Measurements from ENCODE around the gene SLIT3.
A peak's percentile ranks its signal among the peaks of the same experiment; 100 is the strongest.

- no peak for TF ChIP-seq ZNF70 (CRISPR knock-in tag; IDR thresholded peaks at IDR 0.05)
- TF ChIP-seq, protein P1, sequence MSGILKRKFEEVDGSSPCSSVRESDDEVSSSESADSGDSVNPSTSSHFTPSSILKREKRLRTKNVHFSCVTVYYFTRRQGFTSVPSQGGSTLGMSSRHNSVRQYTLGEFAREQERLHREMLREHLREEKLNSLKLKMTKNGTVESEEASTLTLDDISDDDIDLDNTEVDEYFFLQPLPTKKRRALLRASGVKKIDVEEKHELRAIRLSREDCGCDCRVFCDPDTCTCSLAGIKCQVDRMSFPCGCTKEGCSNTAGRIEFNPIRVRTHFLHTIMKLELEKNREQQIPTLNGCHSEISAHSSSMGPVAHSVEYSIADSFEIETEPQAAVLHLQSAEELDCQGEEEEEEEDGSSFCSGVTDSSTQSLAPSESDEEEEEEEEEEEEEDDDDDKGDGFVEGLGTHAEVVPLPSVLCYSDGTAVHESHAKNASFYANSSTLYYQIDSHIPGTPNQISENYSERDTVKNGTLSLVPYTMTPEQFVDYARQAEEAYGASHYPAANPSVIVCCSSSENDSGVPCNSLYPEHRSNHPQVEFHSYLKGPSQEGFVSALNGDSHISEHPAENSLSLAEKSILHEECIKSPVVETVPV (CRISPR knock-in tag; IDR thresholded peaks at IDR 0.05): no peak
- TF ChIP-seq TCF4 (CRISPR knock-in tag; IDR thresholded peaks at IDR 0.05; ENCODE audit: borderline replicate concordance): no peak; the same call in 1 of the 2 replicates
- TF ChIP-seq, protein P2, sequence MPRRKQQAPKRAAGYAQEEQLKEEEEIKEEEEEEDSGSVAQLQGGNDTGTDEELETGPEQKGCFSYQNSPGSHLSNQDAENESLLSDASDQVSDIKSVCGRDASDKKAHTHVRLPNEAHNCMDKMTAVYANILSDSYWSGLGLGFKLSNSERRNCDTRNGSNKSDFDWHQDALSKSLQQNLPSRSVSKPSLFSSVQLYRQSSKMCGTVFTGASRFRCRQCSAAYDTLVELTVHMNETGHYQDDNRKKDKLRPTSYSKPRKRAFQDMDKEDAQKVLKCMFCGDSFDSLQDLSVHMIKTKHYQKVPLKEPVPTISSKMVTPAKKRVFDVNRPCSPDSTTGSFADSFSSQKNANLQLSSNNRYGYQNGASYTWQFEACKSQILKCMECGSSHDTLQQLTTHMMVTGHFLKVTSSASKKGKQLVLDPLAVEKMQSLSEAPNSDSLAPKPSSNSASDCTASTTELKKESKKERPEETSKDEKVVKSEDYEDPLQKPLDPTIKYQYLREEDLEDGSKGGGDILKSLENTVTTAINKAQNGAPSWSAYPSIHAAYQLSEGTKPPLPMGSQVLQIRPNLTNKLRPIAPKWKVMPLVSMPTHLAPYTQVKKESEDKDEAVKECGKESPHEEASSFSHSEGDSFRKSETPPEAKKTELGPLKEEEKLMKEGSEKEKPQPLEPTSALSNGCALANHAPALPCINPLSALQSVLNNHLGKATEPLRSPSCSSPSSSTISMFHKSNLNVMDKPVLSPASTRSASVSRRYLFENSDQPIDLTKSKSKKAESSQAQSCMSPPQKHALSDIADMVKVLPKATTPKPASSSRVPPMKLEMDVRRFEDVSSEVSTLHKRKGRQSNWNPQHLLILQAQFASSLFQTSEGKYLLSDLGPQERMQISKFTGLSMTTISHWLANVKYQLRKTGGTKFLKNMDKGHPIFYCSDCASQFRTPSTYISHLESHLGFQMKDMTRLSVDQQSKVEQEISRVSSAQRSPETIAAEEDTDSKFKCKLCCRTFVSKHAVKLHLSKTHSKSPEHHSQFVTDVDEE (CRISPR knock-in tag; IDR thresholded peaks at IDR 0.05): peak; percentile 20; the same call in 1 of the 2 replicates
- no peak for TF ChIP-seq ZFP30 (CRISPR knock-in tag; IDR thresholded peaks at IDR 0.05)
- TF ChIP-seq RARB (CRISPR knock-in tag; IDR thresholded peaks at IDR 0.05): no peak
- TF ChIP-seq PPARA (CRISPR knock-in tag; IDR thresholded peaks at IDR 0.05; ENCODE audit: borderline replicate concordance): no peak
- TF ChIP-seq, protein P3, sequence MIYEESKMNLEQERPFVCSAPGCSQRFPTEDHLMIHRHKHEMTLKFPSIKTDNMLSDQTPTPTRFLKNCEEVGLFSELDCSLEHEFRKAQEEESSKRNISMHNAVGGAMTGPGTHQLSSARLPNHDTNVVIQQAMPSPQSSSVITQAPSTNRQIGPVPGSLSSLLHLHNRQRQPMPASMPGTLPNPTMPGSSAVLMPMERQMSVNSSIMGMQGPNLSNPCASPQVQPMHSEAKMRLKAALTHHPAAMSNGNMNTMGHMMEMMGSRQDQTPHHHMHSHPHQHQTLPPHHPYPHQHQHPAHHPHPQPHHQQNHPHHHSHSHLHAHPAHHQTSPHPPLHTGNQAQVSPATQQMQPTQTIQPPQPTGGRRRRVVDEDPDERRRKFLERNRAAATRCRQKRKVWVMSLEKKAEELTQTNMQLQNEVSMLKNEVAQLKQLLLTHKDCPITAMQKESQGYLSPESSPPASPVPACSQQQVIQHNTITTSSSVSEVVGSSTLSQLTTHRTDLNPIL (CRISPR knock-in tag; IDR thresholded peaks at IDR 0.05; ENCODE audit: low read depth): no peak
Observed at GRCh38 chr5:168889039-168889438, 411.9 kb downstream of the SLIT3 start.

All from SK-N-SH treated with all-trans-retinoic acid at 6 μM for 48 hours (cell line).